Measurements from ENCODE around the gene PLA2G2A.

PLA2G2A gene

GRCh38 chr1:19980314-19980713 is 896 bp upstream of the PLA2G2A start:
- no peak overlapping the region for H3K27ac ChIP-seq (ENCODE audit: poor library complexity, severe bottlenecking)
- H3K4me1 ChIP-seq (ENCODE audit: insufficient read depth, poor library complexity, severe bottlenecking): no peaks in the 10 kb centered on the region
- no peaks in the 10 kb centered on the region for H3K9me3 ChIP-seq (ENCODE audit: severe bottlenecking)
- H3K36me3 ChIP-seq (ENCODE audit: low read depth): no peaks in the 10 kb centered on the region
- H3K27me3 ChIP-seq (ENCODE audit: insufficient read depth, poor library complexity, severe bottlenecking): no peaks in the 10 kb centered on the region
- H3K4me3 ChIP-seq (ENCODE audit: severe bottlenecking): no peak overlapping the region
- no peak for ATAC-seq (ENCODE audit: low read depth)
- no peak for DNase-seq (ENCODE audit: low spot score)
- TF ChIP-seq CTCF (IDR thresholded peaks at IDR 0.05; ENCODE audit: poor library complexity, severe bottlenecking): no peak

GRCh38 chr1:19978143-19978542 is 1.3 kb downstream of the PLA2G2A start:
- Histone ChIP-seq H3K4me3 (ENCODE audit: severe bottlenecking) (no peak overlapping the region), H3K4me1 (ENCODE audit: insufficient read depth, poor library complexity, severe bottlenecking) (no peaks in the 10 kb centered on the region), H3K36me3 (ENCODE audit: low read depth) (no peaks in the 10 kb centered on the region), H3K27ac (ENCODE audit: poor library complexity, severe bottlenecking) (no peak overlapping the region), H3K9me3 (ENCODE audit: severe bottlenecking) (no peaks in the 10 kb centered on the region), H3K27me3 (ENCODE audit: insufficient read depth, poor library complexity, severe bottlenecking) (no peaks in the 10 kb centered on the region)
- no peak for TF ChIP-seq CTCF (IDR thresholded peaks at IDR 0.05; ENCODE audit: poor library complexity, severe bottlenecking)
- ATAC-seq (ENCODE audit: low read depth): no peak
- no peak for DNase-seq (ENCODE audit: low spot score)

- H3K36me3 ChIP-seq (ENCODE audit: low read depth): no peaks in the 10 kb centered on the region
- H3K4me3 ChIP-seq (ENCODE audit: severe bottlenecking): no peak overlapping the region
- H3K27ac ChIP-seq (ENCODE audit: poor library complexity, severe bottlenecking): no peak overlapping the region
- H3K4me1 ChIP-seq (ENCODE audit: insufficient read depth, poor library complexity, severe bottlenecking): no peaks in the 10 kb centered on the region
- H3K27me3 ChIP-seq (ENCODE audit: insufficient read depth, poor library complexity, severe bottlenecking): no peaks in the 10 kb centered on the region
- ATAC-seq (ENCODE audit: low read depth): no peak
- H3K9me3 ChIP-seq (ENCODE audit: severe bottlenecking): no peaks in the 10 kb centered on the region
- DNase-seq (ENCODE audit: low spot score): no peak
- TF ChIP-seq CTCF (IDR thresholded peaks at IDR 0.05; ENCODE audit: poor library complexity, severe bottlenecking): no peak
These were observed 3.0 kb downstream of the PLA2G2A start for GRCh38 chr1:19976317-19977003.

- H3K27me3 ChIP-seq (ENCODE audit: insufficient read depth, poor library complexity, severe bottlenecking): no peaks in the 10 kb centered on the region
- no peak overlapping the region for H3K4me3 ChIP-seq (ENCODE audit: severe bottlenecking)
- H3K27ac ChIP-seq (ENCODE audit: poor library complexity, severe bottlenecking): no peak overlapping the region
- ATAC-seq (ENCODE audit: low read depth): no peak
- no peaks in the 10 kb centered on the region for H3K9me3 ChIP-seq (ENCODE audit: severe bottlenecking)
- DNase-seq (ENCODE audit: low spot score): no peak
- no peaks in the 10 kb centered on the region for H3K36me3 ChIP-seq (ENCODE audit: low read depth)
- no peaks in the 10 kb centered on the region for H3K4me1 ChIP-seq (ENCODE audit: insufficient read depth, poor library complexity, severe bottlenecking)
- no peak for TF ChIP-seq CTCF (IDR thresholded peaks at IDR 0.05; ENCODE audit: poor library complexity, severe bottlenecking)
These were observed 3.8 kb downstream of the PLA2G2A start for GRCh38 chr1:19975423-19976193.
